HEK293 (cell line): ENCODE results near the gene DNAJC30.
A peak's percentile ranks its signal among the peaks of the same experiment; 100 is the strongest.

Experiments used
- CTCF ChIA-PET: fragments of 350-600 bp; formaldehyde crosslinking; extraction: SDS; loops from one replicate; lab custom pipeline; 2021; ENCODE audit warnings: antibody characterized with exemption; lab: Yijun Ruan, JAX
- POLR2A ChIA-PET: fragments of 300-600 bp; formaldehyde crosslinking; extraction: SDS; loops from one replicate; lab custom pipeline; 2020; ENCODE audit warnings: antibody characterized with exemption, inconsistent platforms; lab: Yijun Ruan, JAX
- H3K27ac ChIP-seq: fragments of 200-500 bp; sonication (Bioruptor generic); 2 replicates; pipeline ENCODE4 v1.5.1; 2014; ENCODE audit warnings: low read depth, low read length, control low read depth, inconsistent platforms; ENCODE audit errors: extremely low read depth
- H3K36me3 ChIP-seq, 2 experiments: fragments of 200-500 bp in 1 of 2; sonication (Bioruptor generic) in 1 of 2; 1 replicate in 1 of 2; 2 replicates in 1 of 2; pipeline ENCODE4 v1.5.1; 2014 to 2017; ENCODE audit warnings: inconsistent platforms in 2 of 2, low read length in 2 of 2; ENCODE audit not compliant: control insufficient read depth in 2 of 2, insufficient read depth in 1 of 2
- H3K4me1 ChIP-seq: fragments of 200-500 bp; sonication (Bioruptor generic); 2 replicates; pipeline ENCODE4 v1.5.1; 2014; ENCODE audit warnings: mild to moderate bottlenecking, low read length, inconsistent platforms; ENCODE audit not compliant: control insufficient read depth, insufficient read depth
- H3K4me3 ChIP-seq: 2 replicates; pipeline ENCODE4 v1.5.1; 2011; ENCODE audit warnings: low read depth, mild to moderate bottlenecking, control low read depth, low read length, moderate library complexity
- H3K9me3 ChIP-seq: fragments of 200-500 bp; sonication (Bioruptor generic); 2 replicates; pipeline ENCODE4 v1.5.1; 2014; ENCODE audit warnings: low read depth, low read length, inconsistent platforms; ENCODE audit not compliant: control insufficient read depth, insufficient read depth
- AEBP2 ChIP-seq: fragments of 450-650 bp; formaldehyde crosslinking; IDR thresholded peaks from 2 replicates; pipeline ENCODE4 v1.5.1; 2016; ENCODE audit warnings: missing biosample characterization, missing genetic modification characterization, borderline replicate concordance
- FEZF1 ChIP-seq: fragments of 450-650 bp; formaldehyde crosslinking; IDR thresholded peaks from 2 replicates; pipeline ENCODE4 v1.5.1; 2016; ENCODE audit warnings: missing biosample characterization, missing genetic modification characterization
- GLIS1 ChIP-seq: fragments of 450-650 bp; formaldehyde crosslinking; IDR thresholded peaks from 2 replicates; pipeline ENCODE4 v1.5.1; 2016; ENCODE audit warnings: missing biosample characterization, missing genetic modification characterization
- INSM2 ChIP-seq: fragments of 450-650 bp; formaldehyde crosslinking; IDR thresholded peaks from 2 replicates; pipeline ENCODE4 v1.5.1; 2016; ENCODE audit warnings: missing biosample characterization, missing genetic modification characterization
- KLF10 ChIP-seq: fragments of 450-650 bp; IDR thresholded peaks from 2 replicates; pipeline ENCODE4 v1.5.1; 2018; ENCODE audit warnings: missing biosample characterization, mild to moderate bottlenecking, missing genetic modification characterization
- MEIS1 ChIP-seq: sonication (generic); formaldehyde crosslinking; IDR thresholded peaks from 2 replicates; pipeline ENCODE4 v1.8.1; 2022; ENCODE audit warnings: missing genetic modification reagents, mild to moderate bottlenecking, borderline replicate concordance
- PATZ1 ChIP-seq: fragments of 450-650 bp; formaldehyde crosslinking; IDR thresholded peaks from 2 replicates; pipeline ENCODE4 v1.5.1; 2016; ENCODE audit warnings: missing biosample characterization, missing genetic modification characterization
- PRDM6 ChIP-seq: fragments of 450-650 bp; formaldehyde crosslinking; IDR thresholded peaks from 2 replicates; pipeline ENCODE4 v1.5.1; 2017; ENCODE audit warnings: missing biosample characterization, missing genetic modification characterization
- SALL2 ChIP-seq: fragments of 450-650 bp; formaldehyde crosslinking; IDR thresholded peaks from 2 replicates; pipeline ENCODE4 v1.5.0; 2017; ENCODE audit warnings: missing biosample characterization, mild to moderate bottlenecking, missing genetic modification characterization, borderline replicate concordance
- ZIC2 ChIP-seq: fragments of 450-650 bp; formaldehyde crosslinking; IDR thresholded peaks from 2 replicates; pipeline ENCODE4 v1.5.1; 2016; ENCODE audit warnings: missing biosample characterization, missing genetic modification characterization
- ZNF10 ChIP-seq: fragments of 450-650 bp; formaldehyde crosslinking; IDR thresholded peaks from 2 replicates; pipeline ENCODE4 v1.5.1; 2017; ENCODE audit warnings: missing biosample characterization, missing genetic modification characterization
- ZNF138 ChIP-seq: fragments of 450-650 bp; formaldehyde crosslinking; IDR thresholded peaks from 2 replicates; pipeline ENCODE4 v1.5.1; 2016; ENCODE audit warnings: missing biosample characterization, missing genetic modification characterization, borderline replicate concordance
- ZNF174 ChIP-seq: fragments of 450-650 bp; formaldehyde crosslinking; IDR thresholded peaks from 2 replicates; pipeline ENCODE4 v1.5.0; 2017; ENCODE audit warnings: missing biosample characterization, mild to moderate bottlenecking, missing genetic modification characterization
- ZNF19 ChIP-seq: fragments of 450-650 bp; formaldehyde crosslinking; IDR thresholded peaks from 2 replicates; pipeline ENCODE4; 2016; ENCODE audit warnings: missing biosample characterization, missing genetic modification characterization, low read depth
- ZNF221 ChIP-seq: fragments of 450-650 bp; formaldehyde crosslinking; IDR thresholded peaks from 2 replicates; pipeline ENCODE4 v1.5.1; 2017; ENCODE audit warnings: missing biosample characterization, missing genetic modification characterization, borderline replicate concordance
- ZNF280D ChIP-seq: fragments of 450-650 bp; formaldehyde crosslinking; IDR thresholded peaks from 2 replicates; pipeline ENCODE4 v1.5.1; 2016; ENCODE audit warnings: missing biosample characterization, missing genetic modification characterization
- ZNF600 ChIP-seq: fragments of 450-650 bp; formaldehyde crosslinking; IDR thresholded peaks from 2 replicates; pipeline ENCODE4 v1.5.1; 2016; ENCODE audit warnings: missing biosample characterization, missing genetic modification characterization
- ZNF629 ChIP-seq: fragments of 450-650 bp; formaldehyde crosslinking; IDR thresholded peaks from 2 replicates; pipeline ENCODE4 v1.5.1; 2017; ENCODE audit warnings: missing biosample characterization, missing genetic modification characterization
- ZNF660 ChIP-seq: fragments of 450-650 bp; IDR thresholded peaks from 2 replicates; pipeline ENCODE4 v1.5.1; 2018; ENCODE audit warnings: missing biosample characterization, mild to moderate bottlenecking, missing genetic modification characterization
- ZSCAN4 ChIP-seq: fragments of 450-650 bp; formaldehyde crosslinking; IDR thresholded peaks from 2 replicates; pipeline ENCODE4 v1.5.1; 2017; ENCODE audit warnings: missing biosample characterization, missing genetic modification characterization

Gene DNAJC30

GRCh38 chr7:73706126-73707044 is 23.1 kb upstream of the DNAJC30 start:
- Histone ChIP-seq H3K27ac (no peak overlapping the region), H3K4me1 (no peaks in the 10 kb centered on the region), H3K36me3 (peaks cover 0 to 29% of the 10 kb centered on the region in 2 experiments; a peak in 2 of 3 replicates), H3K4me3 (no peak overlapping the region), H3K9me3 (no peaks in the 10 kb centered on the region)
- peak; percentile 37 for TF ChIP-seq GLIS1
- TF ChIP-seq ZNF629 (tag by site-specific recombination): 0 out of 2 replicates have a peak, but pooled peaks have one; percentile 15
- no peak for TF ChIP-seq ZSCAN4 (tag by site-specific recombination)
- TF ChIP-seq ZNF19 (tag by site-specific recombination): no peak
- TF ChIP-seq ZNF10: peak; percentile 20; the same call in 1 of the 2 replicates
- no peak for TF ChIP-seq INSM2 (tag by site-specific recombination)
- TF ChIP-seq ZNF138 (tag by site-specific recombination): no peak
- no peak for TF ChIP-seq SALL2 (tag by site-specific recombination)
- TF ChIP-seq KLF10 (tag by site-specific recombination): no peak
- 0 out of 2 replicates have a peak, but pooled peaks have one; percentile 11 for TF ChIP-seq ZIC2 (tag by site-specific recombination)
- no peak for TF ChIP-seq PRDM6 (tag by site-specific recombination)
- TF ChIP-seq AEBP2: no peak
- TF ChIP-seq PATZ1 (tag by site-specific recombination): peak; percentile 31; the same call in 1 of the 2 replicates
- TF ChIP-seq ZNF600 (tag by site-specific recombination): 0 out of 2 replicates have a peak, but pooled peaks have one; percentile 39
- TF ChIP-seq ZNF660 (tag by site-specific recombination): no peak
- POLR2A ChIA-PET: no interaction called here
- CTCF ChIA-PET: interaction anchor here (0.6 kb wide), 1 partner anchor 32 kb away, joined by 4 read pairs; no protein-coding TSS in a partner anchor

- Histone ChIP-seq H3K9me3 (no peaks in the 10 kb centered on the region), H3K36me3 (peaks cover 0 to 33% of the 10 kb centered on the region in 2 experiments; a peak in 2 of 3 replicates), H3K27ac (no peak overlapping the region), H3K4me3 (no peak overlapping the region), H3K4me1 (no peaks in the 10 kb centered on the region)
- CTCF ChIA-PET: interaction anchor here (0.6 to 0.7 kb wide), 2 partner anchors 88 to 200 kb away, joined by 3 to 5 read pairs; no protein-coding TSS in a partner anchor
- POLR2A ChIA-PET: no interaction called here
- TF ChIP-seq FEZF1 (no peak), ZNF280D (tag by site-specific recombination) (no peak), MEIS1 (CRISPR knock-in tag) (no peak), ZNF174 (tag by site-specific recombination) (no peak), ZNF221 (tag by site-specific recombination) (no peak)
These were observed 22.3 kb upstream of the DNAJC30 start for GRCh38 chr7:73705551-73705920.
